HG03066 (cell line): Measurements from ENCODE around the gene PLEKHS1.
"Not testable (repeated sequence)": the region's sequence is repeated elsewhere in the genome, so short reads cannot be mapped to it uniquely, and the experiment has no call there.

Experiments used
- ATAC-seq: cut with Tn5 transposase; IDR thresholded peaks from one replicate; pipeline ENCODE4 v1.9.1; 2021; ENCODE audit warnings: low read depth; ENCODE audit not compliant: unreplicated experiment

PLEKHS1 gene

GRCh38 chr10:113739577-113739976, 11.9 kb upstream of the PLEKHS1 start:
- no peak for ATAC-seq

- no peak for ATAC-seq
Observed at GRCh38 chr10:113740850-113741249, 10.6 kb upstream of the PLEKHS1 start.

GRCh38 chr10:113742466-113742865, 9.0 kb upstream of the PLEKHS1 start:
- ATAC-seq, result no peak

GRCh38 chr10:113743594-113743993, 7.9 kb upstream of the PLEKHS1 start:
- ATAC-seq, result no peak

- ATAC-seq, result no peak
Observed at GRCh38 chr10:113745374-113745773, 6.1 kb upstream of the PLEKHS1 start.

GRCh38 chr10:113746217-113746957, 5.1 kb upstream of the PLEKHS1 start:
- ATAC-seq, result no peak

GRCh38 chr10:113752553-113752952, 1.1 kb downstream of the PLEKHS1 start:
- no peak for ATAC-seq

- ATAC-seq, result no peak
Observed at GRCh38 chr10:113753020-113753692, 1.7 kb downstream of the PLEKHS1 start.

- no peak for ATAC-seq
Observed at GRCh38 chr10:113754125-113754524, 2.6 kb downstream of the PLEKHS1 start.

GRCh38 chr10:113754768-113755167, 3.3 kb downstream of the PLEKHS1 start:
- ATAC-seq, result no peak

GRCh38 chr10:113756940-113757543, 5.6 kb downstream of the PLEKHS1 start:
- ATAC-seq, result no peak

- no peak for ATAC-seq
Observed at GRCh38 chr10:113762083-113762482, 10.6 kb downstream of the PLEKHS1 start.

- ATAC-seq, result no peak
Observed at GRCh38 chr10:113764582-113764981, 13.1 kb downstream of the PLEKHS1 start.

GRCh38 chr10:113765910-113766309, 14.4 kb downstream of the PLEKHS1 start:
- no peak for ATAC-seq

- no peak for ATAC-seq
Observed at GRCh38 chr10:113767222-113767621, 15.7 kb downstream of the PLEKHS1 start.

- ATAC-seq, result no peak
Observed at GRCh38 chr10:113770346-113770745, 18.9 kb downstream of the PLEKHS1 start.

GRCh38 chr10:113771131-113771530, 19.6 kb downstream of the PLEKHS1 start:
- ATAC-seq, result not testable (repeated sequence)

- no peak for ATAC-seq
Observed at GRCh38 chr10:113775686-113776294, 24.3 kb downstream of the PLEKHS1 start.

GRCh38 chr10:113776553-113776952, 25.1 kb downstream of the PLEKHS1 start:
- no peak for ATAC-seq

- ATAC-seq, result no peak
Observed at GRCh38 chr10:113780681-113781250, 29.3 kb downstream of the PLEKHS1 start.

- no peak for ATAC-seq
Observed at GRCh38 chr10:113782367-113782766, 30.9 kb downstream of the PLEKHS1 start.
